ENCODE data around the gene A1BG.
"Not testable (repeated sequence)": the region's sequence is repeated elsewhere in the genome, so short reads cannot be mapped to it uniquely, and the experiment has no call there.

The A1BG gene

GRCh38 chr19:58334691-58335249, 18.5 kb downstream of the A1BG start:
- no peak for DNase-seq

- DNase-seq = no peak
Observed at GRCh38 chr19:58332697-58333096, 20.6 kb downstream of the A1BG start.

- DNase-seq = no peak
Observed at GRCh38 chr19:58330458-58330857, 22.8 kb downstream of the A1BG start.

GRCh38 chr19:58328999-58329398, 24.3 kb downstream of the A1BG start:
- no peak for DNase-seq

GRCh38 chr19:58326914-58327726, 26.2 kb downstream of the A1BG start, which contains the start of gene ZSCAN22:
Gene ZSCAN22 (plus strand): TSS chr19:58326994. CDS start chr19:58334803, 7,809 bp downstream.
- peak; percentile 79 for DNase-seq

- no peak for DNase-seq
Observed at GRCh38 chr19:58326501-58326913, 26.8 kb downstream of the A1BG start.

GRCh38 chr19:58325311-58326022, 27.8 kb downstream of the A1BG start:
- DNase-seq = no peak

GRCh38 chr19:58319241-58319640, 34.1 kb downstream of the A1BG start:
- DNase-seq = no peak

GRCh38 chr19:58318297-58318696, 35.0 kb downstream of the A1BG start:
- no peak for DNase-seq

- no peak for DNase-seq
Observed at GRCh38 chr19:58317476-58318072, 35.7 kb downstream of the A1BG start.

- no peak for DNase-seq
Observed at GRCh38 chr19:58315580-58315979, 37.7 kb downstream of the A1BG start.

- no peak for DNase-seq
Observed at GRCh38 chr19:58311345-58311865, 41.9 kb downstream of the A1BG start.

GRCh38 chr19:58310685-58311084, 42.6 kb downstream of the A1BG start:
- not testable (repeated sequence) for DNase-seq

- DNase-seq = no peak
Observed at GRCh38 chr19:58307736-58308135, 45.6 kb downstream of the A1BG start.

- DNase-seq = no peak
Observed at GRCh38 chr19:58305932-58306323, 47.4 kb downstream of the A1BG start.

- peak; percentile 82 for DNase-seq
Observed at GRCh38 chr19:58305065-58305931, 48.0 kb downstream of the A1BG start, which contains the start of gene ERVK3-1. Gene ERVK3-1 (plus strand): TSS chr19:58305377. CDS start chr19:58312169, 6,792 bp downstream.

- no peak for DNase-seq
Observed at GRCh38 chr19:58304748-58305064, 48.6 kb downstream of the A1BG start.

GRCh38 chr19:58304255-58304654, 49.0 kb downstream of the A1BG start:
- DNase-seq = no peak

- no peak for DNase-seq
Observed at GRCh38 chr19:58300620-58301019, 52.7 kb downstream of the A1BG start.

- DNase-seq = no peak
Observed at GRCh38 chr19:58296104-58296503, 57.2 kb downstream of the A1BG start.
